Neural progenitor cell (in vitro differentiated cells): ENCODE data around the gene HIPK2. TPM values are rescaled to one million over a fixed set of nuclear protein-coding genes. Genes with fewer than 3 reads are reported as not detected.

ENCODE experiments used
- DNase-seq: peaks from one replicate; pipeline ENCODE4 v3.0.0-alpha.2; 2016; ENCODE audit warnings: low spot score
- H2AFZ ChIP-seq: fragments of 200-600 bp; sonication (generic); replicated peaks from 2 replicates; pipeline ENCODE4 v1.6.1; 2016; ENCODE audit warnings: antibody characterized with exemption
- H3F3A ChIP-seq: fragments of 200-600 bp; sonication (generic); 2 replicates; pipeline ENCODE4 v1.6.1; 2016; ENCODE audit warnings: antibody characterized with exemption, low read depth
- H3K27ac ChIP-seq: fragments of 200-600 bp; sonication (generic); 2 replicates; pipeline ENCODE4 v1.5.1; 2016; ENCODE audit warnings: mild to moderate bottlenecking
- H3K27me3 ChIP-seq: fragments of 200-600 bp; sonication (generic); 2 replicates; pipeline ENCODE4 v1.6.1; 2016; ENCODE audit warnings: mild to moderate bottlenecking, moderate library complexity
- H3K36me3 ChIP-seq: fragments of 200-600 bp; sonication (generic); 2 replicates; pipeline ENCODE4 v1.5.1; 2016
- H3K4me1 ChIP-seq: fragments of 200-600 bp; sonication (generic); 2 replicates; pipeline ENCODE4 v1.6.1; 2016; ENCODE audit warnings: mixed run types
- H3K4me2 ChIP-seq: fragments of 200-600 bp; sonication (generic); 2 replicates; pipeline ENCODE4 v1.6.1; 2016
- H3K4me3 ChIP-seq: fragments of 200-600 bp; sonication (generic); 2 replicates; pipeline ENCODE4 v1.5.1; 2016
- H3K79me2 ChIP-seq: fragments of 200-600 bp; sonication (generic); 2 replicates; pipeline ENCODE4 v1.6.1; 2016; ENCODE audit warnings: low read depth
- H3K9ac ChIP-seq: fragments of 200-600 bp; sonication (generic); 2 replicates; pipeline ENCODE4 v1.6.1; 2016
- H3K9me3 ChIP-seq: fragments of 200-600 bp; sonication (generic); 2 replicates; pipeline ENCODE4 v1.5.1; 2016; ENCODE audit warnings: low read depth
- H4K20me1 ChIP-seq: fragments of 200-600 bp; sonication (generic); 2 replicates; pipeline ENCODE4 v1.6.1; 2016; ENCODE audit warnings: low read depth
- H3K27ac Mint-ChIP-seq: 3 replicates; pipeline ENCODE4 v1.8.0; 2021; ENCODE audit warnings: mixed read lengths
- H3K27me3 Mint-ChIP-seq: 2 replicates; pipeline ENCODE4 v1.8.0; 2022; ENCODE audit warnings: low read depth, mild to moderate bottlenecking, inconsistent platforms, moderate library complexity, mixed read lengths; ENCODE audit not compliant: insufficient read depth
- H3K36me3 Mint-ChIP-seq: 3 replicates; pipeline ENCODE4 v1.8.0; 2021; ENCODE audit warnings: mixed read lengths
- H3K4me1 Mint-ChIP-seq: 3 replicates; pipeline ENCODE4 v1.8.0; 2021; ENCODE audit warnings: mixed read lengths
- H3K4me3 Mint-ChIP-seq: 3 replicates; pipeline ENCODE4 v1.8.0; 2021; ENCODE audit warnings: mild to moderate bottlenecking, moderate library complexity, mixed read lengths
- H3K9me3 Mint-ChIP-seq: 3 replicates; pipeline ENCODE4 v1.8.0; 2020; ENCODE audit warnings: mixed read lengths
- EZH2 ChIP-seq: fragments of 200-600 bp; sonication (generic); IDR thresholded peaks from 2 replicates; pipeline ENCODE4 v1.6.1; 2017; ENCODE audit warnings: antibody characterized with exemption, mild to moderate bottlenecking, moderate library complexity
- EZH2phosphoT487 ChIP-seq: fragments of 200-600 bp; sonication (generic); IDR thresholded peaks from 2 replicates; pipeline ENCODE4 v1.6.1; 2017; ENCODE audit warnings: antibody characterized with exemption
- total RNA-seq: library from RNA; depleted of rRNA; stranded (reverse); fragments of >200 nt; gene quantifications from 2 replicates; pipeline ENCODE4 v1.2.3, GENCODE V29; 2015; ENCODE audit warnings: low replicate concordance
- TF ChIP-seq, protein P1 (sequence below): fragments of 200-600 bp; sonication (generic); IDR thresholded peaks from 2 replicates; pipeline ENCODE4 v1.5.1; 2017; ENCODE audit warnings: antibody characterized with exemption, mild to moderate bottlenecking

The HIPK2 gene
- total RNA-seq, 1 donor from 2014 or later: 12.8 TPM

DNA sequence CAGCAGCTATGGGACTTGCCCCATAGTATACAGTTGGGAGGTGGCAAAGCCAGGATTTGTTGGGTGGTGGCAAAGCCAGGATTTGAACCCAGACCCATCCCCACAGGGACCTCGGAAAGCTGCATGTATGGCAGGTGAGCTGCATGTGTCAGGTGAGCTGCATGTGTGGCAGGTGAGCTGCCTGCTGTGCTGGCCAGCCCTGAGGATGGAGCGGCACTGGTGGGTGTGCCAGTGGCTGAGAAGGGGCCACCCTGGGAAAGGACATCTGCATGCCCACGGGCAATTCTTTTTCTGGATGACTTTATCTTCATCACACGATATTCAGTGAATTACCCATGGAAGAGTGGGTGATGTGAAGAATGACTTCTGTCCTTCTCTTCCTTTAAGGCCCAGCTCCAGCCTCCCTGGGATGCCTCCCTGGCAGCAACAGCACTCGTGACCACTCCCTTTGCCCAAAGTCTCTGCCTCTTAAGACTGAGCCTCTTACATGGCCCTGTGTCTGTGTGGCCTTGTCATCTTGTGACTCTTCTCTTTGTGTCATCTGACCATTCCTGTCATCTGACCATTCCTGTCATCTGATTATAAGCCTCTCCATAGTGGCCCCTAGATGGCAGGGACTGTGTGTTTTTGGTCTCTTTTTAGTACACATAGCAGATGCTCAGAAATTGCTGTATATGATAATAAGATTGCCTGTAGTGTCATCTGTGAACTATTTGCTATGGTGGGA lies 229.3 kb downstream of the HIPK2 start:
- H3K27me3 Mint-ChIP-seq: peaks cover 7% of the 10 kb centered on the region
- TF ChIP-seq, protein P1, sequence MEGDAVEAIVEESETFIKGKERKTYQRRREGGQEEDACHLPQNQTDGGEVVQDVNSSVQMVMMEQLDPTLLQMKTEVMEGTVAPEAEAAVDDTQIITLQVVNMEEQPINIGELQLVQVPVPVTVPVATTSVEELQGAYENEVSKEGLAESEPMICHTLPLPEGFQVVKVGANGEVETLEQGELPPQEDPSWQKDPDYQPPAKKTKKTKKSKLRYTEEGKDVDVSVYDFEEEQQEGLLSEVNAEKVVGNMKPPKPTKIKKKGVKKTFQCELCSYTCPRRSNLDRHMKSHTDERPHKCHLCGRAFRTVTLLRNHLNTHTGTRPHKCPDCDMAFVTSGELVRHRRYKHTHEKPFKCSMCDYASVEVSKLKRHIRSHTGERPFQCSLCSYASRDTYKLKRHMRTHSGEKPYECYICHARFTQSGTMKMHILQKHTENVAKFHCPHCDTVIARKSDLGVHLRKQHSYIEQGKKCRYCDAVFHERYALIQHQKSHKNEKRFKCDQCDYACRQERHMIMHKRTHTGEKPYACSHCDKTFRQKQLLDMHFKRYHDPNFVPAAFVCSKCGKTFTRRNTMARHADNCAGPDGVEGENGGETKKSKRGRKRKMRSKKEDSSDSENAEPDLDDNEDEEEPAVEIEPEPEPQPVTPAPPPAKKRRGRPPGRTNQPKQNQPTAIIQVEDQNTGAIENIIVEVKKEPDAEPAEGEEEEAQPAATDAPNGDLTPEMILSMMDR: no peak
- TF ChIP-seq EZH2 (no peak), EZH2phosphoT487 (no peak)
- H3K9ac ChIP-seq: no peak overlapping the region

DNA sequence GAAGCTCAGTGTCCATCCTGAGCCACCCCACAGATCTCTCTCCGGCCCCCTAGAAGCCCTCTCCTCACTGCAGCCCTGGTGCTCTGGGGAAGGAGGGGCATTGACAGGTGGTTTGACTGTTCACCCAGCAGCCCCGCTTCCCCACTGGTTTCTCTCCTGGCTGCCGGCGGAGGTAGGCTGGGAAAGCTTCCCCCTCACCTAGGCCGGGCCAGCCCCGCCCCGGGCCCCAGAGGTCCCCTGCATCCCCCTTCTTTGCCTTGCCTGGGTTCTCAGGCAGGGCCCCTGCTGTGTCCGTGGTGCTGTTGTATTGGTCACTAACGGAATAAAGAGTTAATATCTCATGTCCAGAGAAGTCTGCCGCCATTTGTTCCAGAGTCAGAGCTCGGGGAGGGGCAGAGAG lies 233.2 kb downstream of the HIPK2 start:
- H3K4me1 Mint-ChIP-seq: peaks cover 20% of the 10 kb centered on the region
- DNase-seq: no peak
- Histone ChIP-seq H3K27ac (no peak overlapping the region), H3K27me3 (no peaks in the 10 kb centered on the region), H4K20me1 (no peaks in the 10 kb centered on the region), H3F3A (peaks cover 9% of the 10 kb centered on the region), H3K36me3 (no peaks in the 10 kb centered on the region), H2AFZ (no peak overlapping the region), H3K9ac (no peak overlapping the region), H3K4me3 (no peak overlapping the region), H3K9me3 (no peaks in the 10 kb centered on the region), H3K4me1 (peaks cover 11% of the 10 kb centered on the region), H3K79me2 (no peaks in the 10 kb centered on the region), H3K4me2 (no peak overlapping the region)
- TF ChIP-seq EZH2: no peak
- TF ChIP-seq, protein P1: no peak
- TF ChIP-seq EZH2phosphoT487: no peak
- H3K36me3 Mint-ChIP-seq: no peaks in the 10 kb centered on the region
- no peak overlapping the region for H3K27ac Mint-ChIP-seq
- no peak overlapping the region for H3K4me3 Mint-ChIP-seq
- peaks cover 4% of the 10 kb centered on the region for H3K27me3 Mint-ChIP-seq
- H3K9me3 Mint-ChIP-seq: no peaks in the 10 kb centered on the region

More for the DNA sequence above, 229.3 kb downstream of the HIPK2 start:
- no peak for DNase-seq
- no peak overlapping the region for H3K4me3 Mint-ChIP-seq
- peaks cover 3% of the 10 kb centered on the region for H3K4me1 Mint-ChIP-seq
- no peaks in the 10 kb centered on the region for H3K36me3 Mint-ChIP-seq
- Histone ChIP-seq H3K79me2 (no peaks in the 10 kb centered on the region), H3K4me1 (no peaks in the 10 kb centered on the region), H4K20me1 (no peaks in the 10 kb centered on the region), H3F3A (no peaks in the 10 kb centered on the region), H2AFZ (no peak overlapping the region), H3K27me3 (no peaks in the 10 kb centered on the region), H3K27ac (no peak overlapping the region), H3K36me3 (no peaks in the 10 kb centered on the region), H3K4me3 (no peak overlapping the region), H3K9me3 (no peaks in the 10 kb centered on the region), H3K4me2 (no peak overlapping the region)
- H3K27ac Mint-ChIP-seq: no peak overlapping the region
- no peaks in the 10 kb centered on the region for H3K9me3 Mint-ChIP-seq

DNA sequence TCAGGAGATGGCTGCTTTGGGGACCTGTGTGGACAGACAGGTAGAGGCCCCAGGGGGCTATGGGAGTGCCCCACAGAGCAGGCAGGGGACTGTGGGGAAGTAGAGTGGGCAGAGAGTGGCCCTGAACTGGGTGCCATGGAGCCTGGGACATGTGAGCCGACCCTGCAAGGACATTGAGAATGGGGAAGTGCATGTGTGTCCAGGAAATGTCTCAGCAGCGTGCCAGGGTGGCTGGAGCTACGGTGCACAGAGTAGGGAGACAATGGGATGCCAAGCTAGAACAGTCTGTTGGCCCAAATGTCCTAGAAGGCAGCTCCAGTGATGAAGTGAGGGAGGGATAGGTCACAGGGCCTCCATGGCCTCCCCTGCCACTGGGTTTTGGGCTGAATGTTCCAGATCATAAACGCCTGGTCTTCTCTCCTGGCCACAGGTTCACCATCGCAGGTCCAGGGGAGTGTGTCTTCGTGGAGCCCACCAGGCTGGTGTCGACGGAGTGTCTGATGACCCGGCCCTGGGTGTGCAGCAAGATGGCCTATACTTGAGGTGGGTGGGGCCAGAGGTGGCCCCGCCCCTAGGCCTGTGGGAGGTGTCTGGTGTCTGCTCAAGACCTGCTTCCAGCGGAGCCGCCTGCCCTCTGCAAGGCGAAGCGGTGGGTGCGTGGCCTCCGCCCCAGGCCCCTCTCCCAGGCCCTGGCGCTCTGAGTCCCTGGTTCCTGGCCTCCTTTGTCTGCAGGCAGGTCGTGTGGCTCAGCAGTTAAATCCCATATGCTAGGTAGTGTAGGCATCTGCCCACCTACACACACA lies 233.8 kb downstream of the HIPK2 start:
- H3K9ac ChIP-seq: no peak overlapping the region
- no peak overlapping the region for H3K4me2 ChIP-seq
- peaks cover 20% of the 10 kb centered on the region for H3K4me1 Mint-ChIP-seq
- peaks cover 11% of the 10 kb centered on the region for H3K4me1 ChIP-seq
- H3K4me3 Mint-ChIP-seq: no peak overlapping the region
- H4K20me1 ChIP-seq: no peaks in the 10 kb centered on the region
- H3K4me3 ChIP-seq: no peak overlapping the region
- TF ChIP-seq, protein P1: no peak
- TF ChIP-seq EZH2phosphoT487 (no peak), EZH2 (no peak)
- no peaks in the 10 kb centered on the region for H3K27me3 ChIP-seq
- H3K27ac Mint-ChIP-seq: no peak overlapping the region
- no peaks in the 10 kb centered on the region for H3K79me2 ChIP-seq
- H3K9me3 ChIP-seq: no peaks in the 10 kb centered on the region
- H3F3A ChIP-seq: peaks cover 9% of the 10 kb centered on the region
- DNase-seq: peak; percentile 22
- no peak overlapping the region for H3K27ac ChIP-seq
- no peaks in the 10 kb centered on the region for H3K9me3 Mint-ChIP-seq
- H3K36me3 Mint-ChIP-seq: no peaks in the 10 kb centered on the region
- no peaks in the 10 kb centered on the region for H3K36me3 ChIP-seq
- peaks cover 4% of the 10 kb centered on the region for H3K27me3 Mint-ChIP-seq
- no peak overlapping the region for H2AFZ ChIP-seq
